DMS153 treated with DMSO at 0.1 percent for 48 hours (cell line): ENCODE data around the gene TGFB2.

Experiments used
- DNase-seq: peaks from one replicate; lab custom pipeline; 2025; ENCODE audit not compliant: unreplicated experiment; lab: John Stamatoyannopoulos, UW

Gene TGFB2

GRCh38 chr1:218361298-218362065 lies 16.3 kb downstream of the TGFB2 start:
- peak; percentile 45 for DNase-seq

GRCh38 chr1:218362418-218363076 lies 17.4 kb downstream of the TGFB2 start:
- DNase-seq, result no peak

DNA sequence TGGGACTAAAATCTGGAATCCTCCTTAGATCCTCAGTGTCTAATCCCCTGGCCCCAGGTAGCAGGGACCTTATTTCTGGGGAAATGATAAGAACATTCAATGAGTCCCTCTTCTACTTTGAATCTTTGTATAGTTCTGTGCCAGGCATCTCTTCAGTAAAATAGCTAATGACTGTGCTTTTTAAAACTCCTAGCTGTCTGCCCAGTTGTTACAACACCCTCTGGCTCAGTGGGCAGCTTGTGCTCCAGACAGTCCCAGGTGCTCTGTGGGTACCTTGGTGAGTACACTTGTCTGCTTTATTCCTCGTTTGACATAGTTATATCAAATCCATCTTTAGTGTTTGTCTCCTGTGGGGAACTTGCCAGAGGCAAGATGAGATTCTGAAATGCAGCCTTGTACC lies 18.0 kb downstream of the TGFB2 start:
- no peak for DNase-seq

GRCh38 chr1:218364028-218364710 lies 19.0 kb downstream of the TGFB2 start:
- DNase-seq, result no peak

- DNase-seq, result no peak
Measured at GRCh38 chr1:218365226-218365999, 20.3 kb downstream of the TGFB2 start.

- DNase-seq, result no peak
Measured at GRCh38 chr1:218366322-218367052, 21.4 kb downstream of the TGFB2 start.

GRCh38 chr1:218367118-218367517 lies 22.0 kb downstream of the TGFB2 start:
- no peak for DNase-seq

DNA sequence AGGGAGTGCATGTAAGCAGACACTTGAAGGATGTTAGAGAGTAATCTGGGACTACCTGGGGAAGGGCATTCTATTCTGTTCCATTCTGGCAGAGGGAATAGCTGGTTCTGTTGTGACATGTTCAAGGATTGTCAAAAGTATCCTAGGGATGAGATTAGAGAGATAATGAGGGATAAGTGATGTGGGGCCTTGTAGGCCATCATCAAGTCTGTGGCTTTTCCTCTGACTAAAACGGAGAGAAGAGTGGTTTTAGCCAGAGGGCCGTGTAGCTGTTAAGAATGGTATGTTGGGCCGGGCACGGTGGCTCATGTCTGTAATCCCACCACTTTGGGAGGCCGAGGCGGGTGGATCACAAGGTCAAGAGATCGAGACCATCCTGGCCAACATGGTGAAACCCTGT lies 23.6 kb downstream of the TGFB2 start:
- no peak for DNase-seq

GRCh38 chr1:218369688-218370511 lies 24.8 kb downstream of the TGFB2 start:
- DNase-seq, result no peak

DNA sequence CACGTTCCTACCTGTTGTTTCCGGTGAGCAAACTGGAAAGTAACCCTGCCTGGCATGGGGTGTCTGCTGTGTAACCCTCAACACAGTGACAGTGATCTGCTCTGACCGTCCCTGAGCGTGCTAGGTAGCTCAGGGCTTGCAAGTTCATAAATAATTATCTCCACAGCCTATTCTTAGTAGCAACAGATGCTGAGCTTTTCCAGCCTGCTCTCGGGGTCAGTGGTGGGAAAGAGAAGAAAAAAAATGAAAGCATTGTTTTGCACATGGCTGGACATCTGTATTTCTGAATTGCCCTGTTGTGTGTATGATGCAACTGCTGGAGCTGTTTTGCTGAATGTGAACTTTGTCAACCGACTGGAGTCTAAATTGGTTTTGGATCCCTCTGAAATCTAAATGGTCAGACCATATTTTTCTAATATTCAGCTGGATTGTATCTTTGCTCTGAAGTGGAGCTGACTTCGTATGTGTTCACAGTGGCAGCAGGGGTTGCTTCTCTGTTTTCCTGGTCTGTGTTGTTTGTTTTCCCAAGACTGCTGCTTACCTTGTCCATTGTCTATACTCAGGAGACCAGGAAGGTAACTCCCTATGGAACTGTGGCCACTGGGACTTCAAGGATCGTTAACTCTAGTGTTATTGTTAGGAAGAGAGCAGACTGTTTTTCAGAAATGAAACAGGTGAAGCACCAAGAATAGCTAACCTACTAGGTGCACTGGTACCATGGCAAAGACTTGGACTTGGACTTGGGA lies 27.0 kb downstream of the TGFB2 start:
- peak; percentile 87 for DNase-seq

- DNase-seq, result no peak
Measured at GRCh38 chr1:218374401-218375353, 29.5 kb downstream of the TGFB2 start.

GRCh38 chr1:218376722-218377121 lies 31.6 kb downstream of the TGFB2 start:
- no peak for DNase-seq

GRCh38 chr1:218377143-218377660 lies 32.1 kb downstream of the TGFB2 start:
- no peak for DNase-seq

DNA sequence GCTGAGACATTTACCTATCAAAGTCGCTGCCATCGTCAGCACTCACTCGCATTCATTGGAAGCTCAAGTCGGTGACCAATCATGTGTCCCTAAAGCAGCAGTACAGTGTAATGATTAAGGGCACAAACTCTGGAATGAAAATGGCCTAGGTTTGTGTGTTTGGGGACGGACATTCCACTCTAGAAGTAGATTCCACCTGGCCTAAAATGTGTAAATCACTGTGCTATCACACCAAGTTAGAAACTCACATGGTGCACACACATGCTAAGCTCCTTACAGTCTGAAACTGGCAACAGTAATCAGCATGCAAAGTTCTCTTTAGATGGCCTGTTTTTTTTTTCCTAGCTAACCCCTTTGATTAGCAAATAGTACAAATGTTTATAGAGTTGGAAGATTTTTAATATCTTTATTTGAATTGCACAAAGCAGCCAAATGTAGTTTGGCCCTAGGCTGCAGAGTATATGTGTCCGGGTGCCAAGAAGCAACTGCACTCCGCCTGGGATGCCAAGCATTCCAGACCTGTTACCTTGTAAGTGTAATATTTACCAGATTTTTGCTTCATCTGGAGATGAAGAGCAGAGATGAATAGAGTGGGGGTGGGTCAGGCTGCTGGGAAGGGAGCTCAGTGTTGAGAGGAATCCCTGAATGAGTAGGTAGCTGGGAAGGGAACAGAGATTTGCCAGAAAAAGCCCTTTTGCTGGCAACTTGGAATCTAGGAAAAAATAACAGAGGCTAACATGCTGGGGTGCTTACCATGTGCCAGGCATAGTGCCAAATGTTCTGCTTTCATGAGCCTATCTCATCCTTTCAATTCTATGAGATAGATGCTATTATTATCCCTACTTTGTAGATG lies 35.2 kb downstream of the TGFB2 start:
- DNase-seq, result no peak

DNA sequence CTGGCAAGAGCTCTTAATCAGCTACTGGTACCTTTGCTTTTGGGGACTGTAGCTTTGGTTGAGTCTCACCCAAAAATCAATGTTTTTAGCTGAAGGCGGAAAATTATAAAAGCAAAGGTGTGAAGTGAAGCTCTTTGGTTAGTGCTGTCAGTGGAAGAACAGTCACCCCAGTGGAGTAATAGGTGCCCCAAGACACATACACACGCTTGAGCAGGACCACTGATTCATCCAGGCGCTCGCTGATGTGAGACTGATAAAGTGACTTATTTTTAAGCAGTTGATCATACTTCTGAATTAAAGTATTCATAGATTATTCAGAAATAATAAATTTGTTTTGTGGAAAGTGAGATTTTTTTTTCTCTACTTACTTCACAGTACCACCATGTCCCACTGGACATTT lies 37.1 kb downstream of the TGFB2 start:
- DNase-seq, result no peak

- no peak for DNase-seq
Measured at GRCh38 chr1:218383051-218383450, 37.9 kb downstream of the TGFB2 start.

- DNase-seq, result no peak
Measured at GRCh38 chr1:218383681-218384080, 38.5 kb downstream of the TGFB2 start.
